ENCODE measurements around the gene DCLK1.

GRCh38 chr13:35964863-35965180, 166.4 kb downstream of the DCLK1 start:
- TF ChIP-seq CTCF (conservative IDR thresholded peaks at IDR 0.05 in 1 of 2, IDR thresholded peaks at IDR 0.05 in 1 of 2; ENCODE audit: extremely low read depth in 1 of 2, insufficient read depth in 1 of 2, low read depth in 1 of 2, low read length in 2 of 2), result no peak
- no peak for TF ChIP-seq EZH2 (IDR thresholded peaks at IDR 0.05; ENCODE audit: borderline replicate concordance, low read length)
